B cell (primary cell): ENCODE results near the gene ZNF479. TPM values are rescaled to one million over a fixed set of nuclear protein-coding genes. Genes with fewer than 3 reads are reported as not detected.

Experiments used
- ATAC-seq: fragments of 200-7000 bp; cut with Tn5 transposase; one replicate; pipeline ENCODE4 v1.10.0; 2021; ENCODE audit warnings: low read depth, mild to moderate bottlenecking, moderate number of reproducible peaks, moderate library complexity
- CTCF ChIA-PET: fragments of 350-600 bp; sonication (Branson Sonifier 250); formaldehyde crosslinking; loops from one replicate; lab custom pipeline; 2021; ENCODE audit warnings: antibody characterized with exemption, inconsistent platforms; lab: Charles Lee
- POLR2A ChIA-PET: fragments of 350-600 bp; sonication (Branson Sonifier 250); formaldehyde crosslinking; loops from one replicate; lab custom pipeline; 2021; ENCODE audit warnings: antibody characterized with exemption; lab: Charles Lee
- DNase-seq: peaks from one replicate; pipeline ENCODE4 v3.0.0; 2013
- H2AFZ ChIP-seq: 2 replicates; pipeline ENCODE4 v1.6.1; 2012; ENCODE audit warnings: mild to moderate bottlenecking, low read depth, low read length; ENCODE audit not compliant: insufficient read depth, poor library complexity, severe bottlenecking
- H3K27ac ChIP-seq, 2 donors: 1 replicate in 1 of 2; 2 replicates in 1 of 2; pipeline ENCODE4 v1.5.1; 2012 to 2013; ENCODE audit warnings: low read length in 2 of 2, mild to moderate bottlenecking in 2 of 2, moderate library complexity in 1 of 2
- H3K27me3 ChIP-seq, 4 experiments: fragments of 200-600 bp in 1 of 4; sonication (generic) in 1 of 4; replicated peaks in 1 of 4; 1 replicate in 2 of 4; 2 replicates in 2 of 4; pipeline versions ENCODE4 v1.6.1 to v1.7.0; 2013 to 2016; ENCODE audit warnings: low read length in 3 of 4, mild to moderate bottlenecking in 2 of 4, mixed read lengths in 1 of 4, moderate library complexity in 1 of 4; ENCODE audit not compliant: insufficient read depth in 4 of 4, control insufficient read depth in 3 of 4; ENCODE audit errors: control extremely low read depth in 1 of 4
- H3K36me3 ChIP-seq, 2 experiments: replicated peaks in 1 of 2; 1 replicate in 1 of 2; 2 replicates in 1 of 2; pipeline versions ENCODE4 v1.6.1 to v1.7.1; 2013; ENCODE audit warnings: low read length in 1 of 2; ENCODE audit not compliant: insufficient read depth in 2 of 2, control insufficient read depth in 1 of 2; ENCODE audit errors: control extremely low read depth in 1 of 2, extremely low read depth in 1 of 2
- H3K4me1 ChIP-seq, 2 donors: fragments of 200-600 bp in 1 of 2; sonication (generic) in 1 of 2; 1 replicate in 1 of 2; 2 replicates in 1 of 2; pipeline versions ENCODE4 v1.5.1 to v1.6.1; 2013 to 2017; ENCODE audit warnings: low read length in 2 of 2; ENCODE audit not compliant: control insufficient read depth in 2 of 2, insufficient read depth in 2 of 2
- H3K4me2 ChIP-seq: replicated peaks from 2 replicates; pipeline ENCODE3; 2012; ENCODE audit warnings: mild to moderate bottlenecking, low read depth, low read length; ENCODE audit not compliant: poor library complexity, severe bottlenecking
- H3K4me3 ChIP-seq, 5 experiments: fragments of 200-600 bp in 1 of 5; sonication (generic) in 1 of 5; 1 replicate in 3 of 5; 2 replicates in 2 of 5; pipeline versions ENCODE4 v1.5.1 to v1.7.0; 2011 to 2016; ENCODE audit warnings: low read length in 4 of 5, mild to moderate bottlenecking in 4 of 5, low read depth in 2 of 5, control low read depth in 1 of 5, moderate library complexity in 1 of 5; ENCODE audit not compliant: insufficient read depth in 1 of 5; ENCODE audit errors: control extremely low read depth in 1 of 5, extremely low read depth in 1 of 5
- H3K79me2 ChIP-seq: fragments of 200-600 bp; sonication (generic); one replicate; pipeline ENCODE4 v1.6.0; 2016; ENCODE audit warnings: low read length; ENCODE audit not compliant: control insufficient read depth, insufficient read depth
- H3K9ac ChIP-seq: fragments of 200-600 bp; sonication (generic); 2 replicates; pipeline ENCODE4 v1.6.1; 2017; ENCODE audit warnings: mild to moderate bottlenecking, low read length, moderate library complexity
- H3K9me3 ChIP-seq, 3 donors: one replicate each; pipeline versions ENCODE4 v1.6.1 to v1.7.1; 2013; ENCODE audit warnings: low read length in 2 of 3; ENCODE audit not compliant: control insufficient read depth in 2 of 3, insufficient read depth in 1 of 3; ENCODE audit errors: control extremely low read depth in 1 of 3
- H4K20me1 ChIP-seq: 2 replicates; pipeline ENCODE4 v1.6.0; 2012; ENCODE audit warnings: mild to moderate bottlenecking, low read length; ENCODE audit not compliant: insufficient read depth, control insufficient read depth, poor library complexity, severe bottlenecking
- H3K27ac Mint-ChIP-seq: one replicate; pipeline ENCODE4 v1.8.0; 2021; ENCODE audit warnings: mixed read lengths
- H3K27me3 Mint-ChIP-seq: one replicate; pipeline ENCODE4 v1.8.0; 2021; ENCODE audit warnings: mixed read lengths
- H3K4me1 Mint-ChIP-seq: one replicate; pipeline ENCODE4 v1.8.0; 2021; ENCODE audit warnings: mixed read lengths
- H3K4me3 Mint-ChIP-seq: one replicate; pipeline ENCODE4 v1.8.0; 2021; ENCODE audit warnings: mixed read lengths
- H3K9me3 Mint-ChIP-seq: one replicate; pipeline ENCODE4 v1.8.0; 2022; ENCODE audit warnings: mixed read lengths; ENCODE audit not compliant: insufficient read depth
- EZH2 ChIP-seq: IDR thresholded peaks from 2 replicates; pipeline ENCODE4 v1.6.1; 2012; ENCODE audit warnings: borderline replicate concordance, low read depth, mild to moderate bottlenecking, moderate library complexity, low read length; ENCODE audit not compliant: insufficient read depth, poor library complexity, severe bottlenecking
- WGBS: methylation state at CpG from one replicate; pipeline ENCODE4 v1.1.5; 2013; ENCODE audit warnings: missing lambda C conversion rate; ENCODE audit not compliant: insufficient coverage; 5-methylcytosine and 5-hydroxymethylcytosine counted together
- intact Hi-C: fragments of 100-400 bp; cut with micrococcal nuclease; formaldehyde crosslinking; loops from one replicate; pipeline ENCODE4 v1.10.0; 2022
- polyA plus RNA-seq: library from polyadenylated mRNA; depleted of rRNA; stranded (reverse); fragments of >200 nt; gene quantifications from 2 replicates; pipeline ENCODE4 v1.2.3, GENCODE V29; 2012
- total RNA-seq, 2 donors: library from RNA; stranded (reverse); fragments of 120-200 nt in 1 of 2; gene quantifications; 1 replicate in 1 of 2; 2 replicates in 1 of 2; pipeline versions ENCODE4 v1.2.3 to v1.2.4, GENCODE V29; 2013 to 2022
- TF ChIP-seq, protein P1 (sequence below): fragments of 200-600 bp; IDR thresholded peaks from one replicate; pipeline ENCODE4 v1.8.0; 2022; ENCODE audit warnings: antibody characterized with exemption, mild to moderate bottlenecking

The ZNF479 gene
- total and polyA plus RNA-seq, 2 donors (not counting 1 experiment from before 2014, with no cell fraction given): not detected

DNA sequence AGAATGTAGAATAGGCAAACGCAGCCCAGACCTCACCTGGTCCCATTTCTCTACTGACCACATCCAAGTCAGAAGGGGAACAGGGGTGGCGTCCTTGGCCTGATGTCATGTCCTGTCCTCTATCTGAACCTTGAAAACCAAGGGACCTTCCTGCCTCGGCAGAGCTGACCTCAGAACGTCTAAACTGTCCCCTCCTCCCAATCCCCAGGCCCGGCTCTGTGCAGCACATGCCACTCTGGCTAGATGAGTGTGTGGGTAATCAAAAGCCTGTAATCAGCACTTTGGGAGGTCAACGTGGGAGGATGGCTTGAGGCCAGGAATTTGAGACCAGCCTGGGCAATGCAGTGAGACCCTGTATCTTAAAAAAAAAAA, 46.5 kb upstream of the ZNF479 start:
- WGBS: 87% methylated on average over 3 of the region's 6 CpGs
- TF ChIP-seq, protein P1, sequence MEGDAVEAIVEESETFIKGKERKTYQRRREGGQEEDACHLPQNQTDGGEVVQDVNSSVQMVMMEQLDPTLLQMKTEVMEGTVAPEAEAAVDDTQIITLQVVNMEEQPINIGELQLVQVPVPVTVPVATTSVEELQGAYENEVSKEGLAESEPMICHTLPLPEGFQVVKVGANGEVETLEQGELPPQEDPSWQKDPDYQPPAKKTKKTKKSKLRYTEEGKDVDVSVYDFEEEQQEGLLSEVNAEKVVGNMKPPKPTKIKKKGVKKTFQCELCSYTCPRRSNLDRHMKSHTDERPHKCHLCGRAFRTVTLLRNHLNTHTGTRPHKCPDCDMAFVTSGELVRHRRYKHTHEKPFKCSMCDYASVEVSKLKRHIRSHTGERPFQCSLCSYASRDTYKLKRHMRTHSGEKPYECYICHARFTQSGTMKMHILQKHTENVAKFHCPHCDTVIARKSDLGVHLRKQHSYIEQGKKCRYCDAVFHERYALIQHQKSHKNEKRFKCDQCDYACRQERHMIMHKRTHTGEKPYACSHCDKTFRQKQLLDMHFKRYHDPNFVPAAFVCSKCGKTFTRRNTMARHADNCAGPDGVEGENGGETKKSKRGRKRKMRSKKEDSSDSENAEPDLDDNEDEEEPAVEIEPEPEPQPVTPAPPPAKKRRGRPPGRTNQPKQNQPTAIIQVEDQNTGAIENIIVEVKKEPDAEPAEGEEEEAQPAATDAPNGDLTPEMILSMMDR: no peak
- TF ChIP-seq EZH2: no peak
- Histone ChIP-seq H4K20me1 (no peaks in the 10 kb centered on the region), H2AFZ (no peak overlapping the region), H3K9me3 (peaks cover 0 to 65% (median 3%) of the 10 kb centered on the region in 3 donors), H3K27ac (no peak overlapping the region), H3K79me2 (no peaks in the 10 kb centered on the region), H3K9ac (no peak overlapping the region), H3K36me3 (no peaks in the 10 kb centered on the region), H3K4me1 (no peaks in the 10 kb centered on the region), H3K4me2 (no peak overlapping the region), H3K4me3 (no peak overlapping the region), H3K27me3 (no peaks in the 10 kb centered on the region)
- Mint-ChIP-seq H3K9me3 (peaks cover 8% of the 10 kb centered on the region), H3K4me3 (no peak overlapping the region), H3K4me1 (no peaks in the 10 kb centered on the region), H3K27me3 (no peaks in the 10 kb centered on the region), H3K27ac (no peak overlapping the region)
- ATAC-seq: no peak
- intact Hi-C loops: no loop called here
- ChIA-PET CTCF (no interaction called here), POLR2A (no interaction called here)
- DNase-seq: no peak

- H3K27me3 Mint-ChIP-seq: no peaks in the 10 kb centered on the region
- no peak overlapping the region for H3K4me3 ChIP-seq
Measured at GRCh38 chr7:57177856-57178767, 45.9 kb upstream of the ZNF479 start.

More at GRCh38 chr7:57177856-57178767, 45.9 kb upstream of the ZNF479 start:
- ATAC-seq: no peak
- no peaks in the 10 kb centered on the region for H3K27me3 ChIP-seq
- H3K36me3 ChIP-seq: no peaks in the 10 kb centered on the region
- no peak for TF ChIP-seq EZH2
- TF ChIP-seq, protein P1: no peak
- no peak overlapping the region for H3K9ac ChIP-seq
- ChIA-PET POLR2A (no interaction called here), CTCF (no interaction called here)
- intact Hi-C loops: no loop called here
- no peak for DNase-seq
- H4K20me1 ChIP-seq: no peaks in the 10 kb centered on the region
- peaks cover 0 to 62% (median 3%) of the 10 kb centered on the region in 3 donors for H3K9me3 ChIP-seq
- no peaks in the 10 kb centered on the region for H3K4me1 Mint-ChIP-seq
- H3K79me2 ChIP-seq: no peaks in the 10 kb centered on the region
- no peak overlapping the region for H3K4me2 ChIP-seq
- H2AFZ ChIP-seq: no peak overlapping the region
- H3K4me1 ChIP-seq: no peaks in the 10 kb centered on the region
- H3K4me3 Mint-ChIP-seq: no peak overlapping the region
- no peak overlapping the region for H3K27ac Mint-ChIP-seq
- no peak overlapping the region for H3K27ac ChIP-seq
- 85% methylated on average over 18 of the region's 21 CpGs for WGBS
- H3K9me3 Mint-ChIP-seq: peaks cover 8% of the 10 kb centered on the region
